ENCODE measurements around the gene NUP93.
A peak's percentile ranks its signal among the peaks of the same experiment; 100 is the strongest.
"Not testable (repeated sequence)": the region's sequence is repeated elsewhere in the genome, so short reads cannot be mapped to it uniquely, and the experiment has no call there.

Gene NUP93

DNA sequence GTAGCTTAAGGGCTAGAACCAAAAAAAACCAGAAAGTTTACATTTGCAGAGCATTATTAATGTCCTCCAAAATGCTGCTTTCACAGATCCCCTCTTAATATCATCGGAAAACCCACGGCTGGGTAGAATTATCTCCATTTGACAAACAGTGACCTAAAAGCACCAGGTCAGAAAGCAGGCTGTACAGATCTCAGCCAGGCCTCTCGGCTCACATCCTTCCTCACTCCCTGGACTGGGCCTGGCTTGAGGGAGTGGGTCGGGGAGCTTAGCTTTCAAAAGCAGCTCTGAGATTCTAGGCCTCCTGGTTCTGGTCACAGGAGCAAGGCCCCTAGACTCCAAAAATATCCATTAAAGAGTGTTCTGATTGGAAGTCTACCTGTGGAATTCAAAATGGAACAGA lies 126.0 kb downstream of the NUP93 start:
- in situ Hi-C loops (cut with HindIII; ENCODE audit: low pct_unique_long_range_greater_than_20kb, low sequenced_read_pairs): no loop called here
- TF ChIP-seq JUND (IDR thresholded peaks at IDR 0.05; ENCODE audit: low read depth): no peak
- DNase-seq (ENCODE audit: low read depth in 1 of 2, low spot score in 1 of 2): no peak

DNA sequence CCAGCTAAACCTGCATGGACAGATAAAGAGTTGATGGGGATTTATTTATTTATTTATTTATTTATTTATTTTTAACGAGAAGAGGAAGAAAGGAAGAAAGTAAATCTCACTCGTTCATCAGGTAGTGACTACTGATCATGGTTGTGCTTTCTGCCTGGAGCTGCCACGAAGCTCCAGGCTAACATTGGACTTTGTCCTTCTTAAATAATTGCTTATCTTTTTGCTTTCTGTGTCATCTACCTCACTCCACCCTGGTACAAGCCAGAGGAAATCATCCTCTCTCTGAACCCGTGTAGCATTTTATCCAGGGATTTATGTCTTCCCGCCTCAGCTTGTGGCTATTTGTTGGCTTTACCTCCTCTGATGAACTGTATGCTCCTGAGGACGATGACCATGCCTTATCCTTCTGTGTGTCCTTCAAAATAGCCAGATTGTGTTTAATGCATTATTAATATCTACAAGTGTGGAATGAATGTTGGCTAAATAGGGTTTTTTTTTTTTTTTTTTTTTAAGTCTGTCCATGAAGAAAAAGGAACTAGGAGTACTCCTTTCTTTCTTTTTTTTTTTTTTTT lies 127.0 kb downstream of the NUP93 start:
- DNase-seq (ENCODE audit: low read depth in 1 of 2, low spot score in 1 of 2): no peak
- TF ChIP-seq JUND (IDR thresholded peaks at IDR 0.05; ENCODE audit: low read depth): no peak
- in situ Hi-C loops (cut with HindIII; ENCODE audit: low pct_unique_long_range_greater_than_20kb, low sequenced_read_pairs): no loop called here

DNA sequence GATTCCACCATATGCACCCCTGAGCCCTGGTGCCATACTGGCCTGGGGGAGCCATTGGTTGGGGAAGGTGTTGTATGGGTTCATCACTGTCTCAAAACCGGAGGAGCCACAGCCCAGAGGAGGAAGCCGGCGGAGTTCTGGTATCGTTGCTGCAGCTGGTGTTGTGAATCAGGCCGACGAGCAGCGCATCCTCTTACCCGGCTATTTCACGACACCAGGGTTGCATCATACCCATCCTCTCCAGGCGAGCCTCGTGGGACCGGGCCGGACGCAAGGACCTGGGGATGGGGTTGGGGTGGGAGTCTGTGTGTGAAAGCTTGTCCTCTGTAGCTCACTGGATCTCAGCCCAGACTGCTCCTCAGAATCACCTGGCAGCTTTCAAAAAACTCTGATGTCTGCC lies 128.4 kb downstream of the NUP93 start:
- in situ Hi-C loops (cut with HindIII; ENCODE audit: low pct_unique_long_range_greater_than_20kb, low sequenced_read_pairs): no loop called here

DNA sequence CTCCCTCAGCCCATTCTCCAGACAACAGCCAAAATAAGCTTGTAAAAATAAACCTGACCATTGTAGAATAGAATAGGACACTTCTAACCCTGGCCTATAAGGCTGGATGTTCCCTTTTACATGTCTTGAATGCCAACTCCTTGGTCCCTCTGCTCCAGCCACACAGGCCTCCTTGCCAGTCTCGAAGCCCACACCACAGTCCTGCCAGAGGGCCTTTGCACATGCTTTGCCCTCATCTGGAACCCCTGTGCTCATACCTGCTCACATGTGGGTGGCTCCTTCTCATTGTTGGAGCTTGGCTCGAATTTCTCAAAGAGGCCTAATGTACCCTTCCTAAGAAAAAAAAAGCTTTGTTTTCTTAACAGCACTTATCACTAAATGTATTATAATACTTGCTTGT lies 129.7 kb downstream of the NUP93 start:
- in situ Hi-C loops (cut with HindIII; ENCODE audit: low pct_unique_long_range_greater_than_20kb, low sequenced_read_pairs): no loop called here
- no peak for DNase-seq (ENCODE audit: low read depth in 1 of 2, low spot score in 1 of 2)
- TF ChIP-seq JUND (IDR thresholded peaks at IDR 0.05; ENCODE audit: low read depth): no peak

More for the DNA sequence above, 128.4 kb downstream of the NUP93 start:
- no peak for TF ChIP-seq JUND (IDR thresholded peaks at IDR 0.05; ENCODE audit: low read depth)
- DNase-seq (ENCODE audit: low read depth in 1 of 2, low spot score in 1 of 2): no peak

DNA sequence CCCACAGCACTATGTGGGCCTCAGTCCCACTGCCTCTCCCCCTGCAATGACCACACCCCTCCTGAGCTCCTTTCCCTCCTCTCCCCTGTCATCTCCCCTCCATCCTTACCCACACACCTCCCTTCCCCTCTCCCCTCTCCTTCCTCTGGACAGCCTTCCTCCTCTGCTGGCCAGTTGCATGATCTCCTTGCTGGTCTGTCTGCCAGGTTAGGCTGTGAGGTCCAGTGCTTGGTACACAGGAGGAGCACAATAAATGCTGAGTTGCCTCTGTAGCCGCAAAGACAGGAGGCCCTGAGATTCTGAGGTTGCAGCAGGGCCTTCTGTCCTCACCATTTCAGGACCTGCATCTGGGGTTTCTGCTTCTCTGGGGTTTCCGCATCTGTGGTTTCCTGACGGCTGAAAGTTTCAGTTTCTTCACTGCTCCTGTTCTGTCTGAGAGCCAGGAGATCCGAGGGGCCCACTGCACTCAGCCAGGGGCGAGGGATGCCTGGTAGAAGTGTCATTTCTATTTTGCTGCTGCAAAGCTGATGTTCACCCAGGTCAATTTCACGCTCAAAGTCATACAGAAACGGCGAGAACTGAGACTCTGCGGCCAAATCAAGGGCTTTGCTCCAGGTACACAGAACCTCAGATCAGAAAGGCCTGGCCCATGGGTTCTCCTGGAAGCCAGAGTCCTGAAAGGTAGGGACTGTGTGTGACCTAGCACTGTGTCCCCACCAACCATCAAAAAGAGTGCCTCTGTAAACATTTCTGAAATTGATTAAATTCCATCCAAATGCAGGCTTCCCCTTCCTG lies 130.5 kb downstream of the NUP93 start:
- TF ChIP-seq JUND (IDR thresholded peaks at IDR 0.05; ENCODE audit: low read depth): no peak
- no peak for DNase-seq (ENCODE audit: low read depth in 1 of 2, low spot score in 1 of 2)
- in situ Hi-C loops (cut with HindIII; ENCODE audit: low pct_unique_long_range_greater_than_20kb, low sequenced_read_pairs): no loop called here

DNA sequence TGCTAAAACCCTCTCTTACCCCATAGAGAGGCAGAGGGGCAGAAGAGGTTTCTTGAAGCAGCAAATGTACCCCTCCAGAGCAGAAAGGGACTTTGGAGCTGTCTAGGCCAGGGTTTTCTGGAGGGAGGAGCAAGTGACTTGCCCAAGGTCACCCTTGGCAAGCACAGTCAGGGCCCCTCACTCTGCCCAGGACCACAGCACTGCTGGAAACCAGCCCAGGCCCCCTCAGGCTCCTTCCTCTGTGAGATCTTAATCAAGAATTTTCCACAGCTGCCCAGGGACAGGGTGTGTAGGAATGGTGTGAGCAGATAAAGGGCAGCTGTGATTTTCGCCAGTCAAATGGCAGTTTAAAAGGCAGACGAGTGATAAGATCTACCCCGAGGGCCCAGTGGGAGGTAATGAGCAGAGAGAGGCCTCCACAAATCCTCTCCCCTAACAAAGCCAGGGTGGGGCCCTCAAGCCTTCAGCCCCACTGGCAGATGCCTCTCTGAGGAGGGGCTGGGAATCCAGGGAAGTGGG lies 131.2 kb downstream of the NUP93 start:
- peak in 1 of 2 experiments; percentile 50 for DNase-seq (ENCODE audit: low read depth in 1 of 2, low spot score in 1 of 2)
- in situ Hi-C loops (cut with HindIII; ENCODE audit: low pct_unique_long_range_greater_than_20kb, low sequenced_read_pairs): no loop called here
- TF ChIP-seq JUND (IDR thresholded peaks at IDR 0.05; ENCODE audit: low read depth): no peak

DNA sequence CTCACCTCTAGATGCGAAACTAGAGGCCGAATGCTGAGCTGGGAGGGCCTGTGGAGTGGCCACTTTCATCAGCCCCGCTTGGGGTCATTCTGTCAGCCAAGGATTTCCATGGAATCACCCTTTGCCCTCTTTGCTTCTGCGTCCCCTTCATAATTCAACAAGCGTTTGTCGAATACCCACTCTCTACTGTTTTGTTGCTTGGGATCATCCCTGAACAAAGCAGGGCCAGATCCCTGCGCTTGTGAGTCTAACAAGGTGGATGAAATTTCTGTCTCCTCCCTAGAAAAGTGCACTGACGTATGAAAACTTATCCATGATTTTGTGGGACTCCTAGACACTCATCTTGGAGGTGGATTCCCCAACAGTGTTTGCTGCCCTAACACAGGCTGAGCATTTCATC lies 131.8 kb downstream of the NUP93 start:
- in situ Hi-C loops (cut with HindIII; ENCODE audit: low pct_unique_long_range_greater_than_20kb, low sequenced_read_pairs): no loop called here
- no peak for TF ChIP-seq JUND (IDR thresholded peaks at IDR 0.05; ENCODE audit: low read depth)
- no peak for DNase-seq (ENCODE audit: low read depth in 1 of 2, low spot score in 1 of 2)

DNA sequence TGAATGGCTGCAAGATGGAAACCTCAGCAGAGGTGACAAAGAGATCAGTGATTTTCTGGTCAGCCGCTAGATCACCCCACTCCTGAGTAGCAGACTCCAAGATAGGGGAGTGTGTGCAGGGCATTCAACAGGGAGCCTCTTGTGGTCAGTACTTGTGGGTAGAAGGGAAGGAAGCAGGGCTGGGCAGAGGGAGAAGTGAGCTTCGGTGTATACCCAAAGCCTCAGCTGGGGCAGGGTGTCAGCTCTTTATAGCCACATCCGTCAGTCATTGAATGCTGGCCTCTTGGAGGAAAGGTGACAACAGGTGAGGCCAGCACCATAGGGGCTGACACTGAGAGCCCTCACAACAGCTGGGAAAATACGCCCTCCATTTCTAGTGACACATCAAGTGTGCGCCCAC lies 132.8 kb downstream of the NUP93 start:
- in situ Hi-C loops (cut with HindIII; ENCODE audit: low pct_unique_long_range_greater_than_20kb, low sequenced_read_pairs): no loop called here
- TF ChIP-seq JUND (IDR thresholded peaks at IDR 0.05; ENCODE audit: low read depth): no peak
- no peak for DNase-seq (ENCODE audit: low read depth in 1 of 2, low spot score in 1 of 2)

DNA sequence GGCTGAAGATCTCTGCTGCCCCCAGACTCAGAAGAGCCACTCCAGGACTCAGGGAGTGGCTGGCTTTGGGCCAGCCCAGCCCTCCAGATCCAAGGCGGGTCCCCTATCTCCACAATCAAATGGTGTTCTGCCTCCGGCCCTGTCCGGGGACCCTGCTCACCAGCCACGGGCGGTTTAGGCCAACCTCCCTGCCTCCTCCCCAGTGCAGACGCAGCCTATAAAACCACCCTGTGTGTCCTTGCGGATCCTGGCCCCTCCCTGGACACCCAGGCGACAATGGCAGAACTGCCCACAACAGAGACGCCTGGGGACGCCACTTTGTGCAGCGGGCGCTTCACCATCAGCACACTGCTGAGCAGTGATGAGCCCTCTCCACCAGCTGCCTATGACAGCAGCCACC lies 135.0 kb downstream of the NUP93 start, which contains the start of gene SLC12A3:
Gene SLC12A3 (plus strand): TSS at position 248 of the 400 bp plus-strand sequence. CDS start 29 bp downstream, at position 277.
- in situ Hi-C loops (cut with HindIII; ENCODE audit: low pct_unique_long_range_greater_than_20kb, low sequenced_read_pairs): no loop called here
- no peak for DNase-seq (ENCODE audit: low read depth in 1 of 2, low spot score in 1 of 2)
- no peak for TF ChIP-seq JUND (IDR thresholded peaks at IDR 0.05; ENCODE audit: low read depth)

DNA sequence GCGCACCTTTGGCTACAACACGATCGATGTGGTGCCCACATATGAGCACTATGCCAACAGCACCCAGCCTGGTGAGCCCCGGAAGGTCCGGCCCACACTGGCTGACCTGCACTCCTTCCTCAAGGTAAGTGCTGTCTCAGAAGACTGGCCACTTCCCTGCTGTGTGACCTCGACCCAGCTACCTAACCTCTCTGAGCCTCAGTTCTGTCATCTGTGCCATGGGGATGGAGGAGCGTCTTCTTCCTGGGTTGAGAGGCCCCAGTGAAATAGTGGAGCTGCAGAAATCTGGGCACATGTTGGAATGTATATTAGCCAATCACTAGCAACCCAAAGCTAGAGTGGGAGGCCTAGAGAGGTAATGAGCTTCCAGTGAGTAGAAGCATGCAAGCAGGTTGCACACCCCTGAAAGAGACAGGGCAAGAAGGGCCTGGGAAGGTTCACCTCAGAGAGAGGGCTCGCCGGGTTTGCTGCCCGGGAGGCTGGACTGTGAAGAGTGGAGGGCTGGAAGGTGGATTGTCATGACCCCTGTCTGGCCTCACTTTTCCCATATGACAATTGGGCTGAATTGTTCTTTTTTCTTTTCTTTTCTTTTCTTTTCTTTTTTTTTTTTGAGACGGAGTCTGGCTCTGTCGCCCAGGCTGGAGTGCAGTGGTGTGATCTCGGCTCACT lies 135.6 kb downstream of the NUP93 start:
- in situ Hi-C loops (cut with HindIII; ENCODE audit: low pct_unique_long_range_greater_than_20kb, low sequenced_read_pairs): no loop called here
- TF ChIP-seq JUND (IDR thresholded peaks at IDR 0.05; ENCODE audit: low read depth): no peak
- no peak for DNase-seq (ENCODE audit: low read depth in 1 of 2, low spot score in 1 of 2)

DNA sequence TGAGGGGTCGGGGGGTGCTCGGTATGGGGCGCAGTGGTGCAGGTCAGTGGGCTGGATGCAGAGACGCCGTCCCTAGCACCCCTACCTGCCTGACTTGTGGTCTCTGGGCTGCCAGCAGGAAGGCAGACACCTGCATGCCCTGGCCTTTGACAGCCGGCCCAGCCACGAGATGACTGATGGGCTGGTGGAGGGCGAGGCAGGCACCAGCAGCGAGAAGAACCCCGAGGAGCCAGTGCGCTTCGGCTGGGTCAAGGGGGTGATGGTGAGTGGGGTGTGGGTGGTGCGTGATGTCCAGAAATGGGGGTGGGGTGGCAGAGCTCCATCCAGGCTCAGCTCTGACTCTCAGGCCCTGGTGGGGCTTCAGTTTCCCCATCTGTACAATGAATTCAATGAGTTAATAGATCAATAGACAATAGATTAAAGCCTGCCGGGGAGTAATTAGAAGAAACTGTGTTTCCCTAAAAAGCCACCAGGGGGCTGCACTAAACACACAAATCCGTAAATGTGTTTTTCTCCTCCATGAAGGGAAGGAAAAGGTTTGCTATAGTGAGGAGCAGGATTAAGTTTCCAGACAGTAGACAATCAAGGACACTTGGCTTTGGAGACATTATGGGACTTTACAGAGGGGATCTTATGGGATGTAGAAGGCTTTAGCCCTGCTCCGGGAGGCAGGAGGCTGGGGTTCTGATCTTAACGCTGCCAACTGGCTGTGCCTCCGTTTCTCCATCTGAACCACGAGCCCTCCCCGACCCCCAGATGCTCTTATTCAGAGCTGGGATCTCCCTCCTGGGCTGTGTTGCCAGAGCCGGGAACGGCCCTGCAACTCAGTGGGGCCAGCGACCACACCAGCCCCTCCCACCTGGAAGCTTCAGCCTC lies 137.3 kb downstream of the NUP93 start:
- peak; percentile 44 to 64 for DNase-seq (ENCODE audit: low read depth in 1 of 2, low spot score in 1 of 2)
- in situ Hi-C loops (cut with HindIII; ENCODE audit: low pct_unique_long_range_greater_than_20kb, low sequenced_read_pairs): no loop called here
- no peak for TF ChIP-seq JUND (IDR thresholded peaks at IDR 0.05; ENCODE audit: low read depth)

DNA sequence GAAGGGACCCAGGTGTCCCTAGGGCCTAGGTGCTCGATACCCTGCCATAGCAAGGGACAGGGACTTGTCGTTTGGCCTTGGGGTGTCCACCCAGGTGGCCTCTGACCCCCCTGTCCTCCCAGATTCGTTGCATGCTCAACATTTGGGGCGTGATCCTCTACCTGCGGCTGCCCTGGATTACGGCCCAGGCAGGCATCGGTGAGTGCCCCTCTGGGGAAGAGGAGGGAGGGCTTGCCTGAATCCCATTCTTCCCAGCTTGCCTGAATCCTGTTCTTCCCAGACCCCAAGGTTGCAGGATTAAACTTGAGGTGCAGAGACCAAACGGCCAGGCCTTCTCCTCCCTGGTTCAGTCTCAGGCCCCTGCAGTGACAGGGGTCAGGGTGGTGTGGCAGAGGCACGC lies 138.2 kb downstream of the NUP93 start:
- TF ChIP-seq JUND (IDR thresholded peaks at IDR 0.05; ENCODE audit: low read depth): no peak
- in situ Hi-C loops (cut with HindIII; ENCODE audit: low pct_unique_long_range_greater_than_20kb, low sequenced_read_pairs): no loop called here
- DNase-seq (ENCODE audit: low read depth in 1 of 2, low spot score in 1 of 2): no peak

DNA sequence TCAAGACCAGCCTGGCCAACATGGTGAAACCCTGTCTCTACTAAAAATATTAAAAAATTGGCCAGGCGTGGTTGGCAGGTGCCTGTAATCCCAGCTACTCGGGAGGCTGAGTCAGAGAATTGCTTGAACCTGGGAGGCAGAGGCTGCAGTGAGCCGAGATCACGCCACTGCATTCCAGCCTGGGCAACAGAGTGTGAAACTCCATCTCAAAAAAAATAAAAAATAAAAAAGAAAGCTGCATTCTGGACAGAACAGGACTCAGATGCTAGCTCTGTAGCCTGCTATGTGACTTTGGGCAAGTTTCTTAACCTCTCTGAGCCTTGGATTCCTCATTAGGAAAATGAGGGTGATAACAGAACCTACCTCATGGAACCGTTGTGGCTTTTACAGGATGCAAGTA lies 138.8 kb downstream of the NUP93 start:
- DNase-seq (ENCODE audit: low read depth in 1 of 2, low spot score in 1 of 2); in situ Hi-C loops (cut with HindIII; ENCODE audit: low pct_unique_long_range_greater_than_20kb, low sequenced_read_pairs): not testable (repeated sequence)
